RWPE1 (cell line): ENCODE measurements around the gene ADSL.

Experiments used
- CTCF ChIA-PET: fragments of 350-600 bp; sonication (Branson Sonifier 250); formaldehyde crosslinking; extraction: SDS; loops from one replicate; lab custom pipeline; 2021; lab: Yijun Ruan, JAX
- POLR2A ChIA-PET: fragments of 400-600 bp; formaldehyde crosslinking; extraction: SDS; loops from one replicate; lab custom pipeline; 2020; ENCODE audit warnings: antibody characterized with exemption; ENCODE audit not compliant: low non-redundant PET; lab: Yijun Ruan, JAX
- DNase-seq: peaks from one replicate; pipeline ENCODE4 v3.0.0; 2012; ENCODE audit warnings: low spot score
- H3K27ac ChIP-seq: fragments of 450-650 bp; 2 replicates; pipeline ENCODE4 v1.5.1; 2017
- TF ChIP-seq, protein P1 (sequence below): fragments of 450-650 bp; conservative IDR thresholded peaks from 2 replicates; pipeline ENCODE4 v1.5.1; 2017; ENCODE audit warnings: low read depth, mild to moderate bottlenecking

The ADSL gene

DNA sequence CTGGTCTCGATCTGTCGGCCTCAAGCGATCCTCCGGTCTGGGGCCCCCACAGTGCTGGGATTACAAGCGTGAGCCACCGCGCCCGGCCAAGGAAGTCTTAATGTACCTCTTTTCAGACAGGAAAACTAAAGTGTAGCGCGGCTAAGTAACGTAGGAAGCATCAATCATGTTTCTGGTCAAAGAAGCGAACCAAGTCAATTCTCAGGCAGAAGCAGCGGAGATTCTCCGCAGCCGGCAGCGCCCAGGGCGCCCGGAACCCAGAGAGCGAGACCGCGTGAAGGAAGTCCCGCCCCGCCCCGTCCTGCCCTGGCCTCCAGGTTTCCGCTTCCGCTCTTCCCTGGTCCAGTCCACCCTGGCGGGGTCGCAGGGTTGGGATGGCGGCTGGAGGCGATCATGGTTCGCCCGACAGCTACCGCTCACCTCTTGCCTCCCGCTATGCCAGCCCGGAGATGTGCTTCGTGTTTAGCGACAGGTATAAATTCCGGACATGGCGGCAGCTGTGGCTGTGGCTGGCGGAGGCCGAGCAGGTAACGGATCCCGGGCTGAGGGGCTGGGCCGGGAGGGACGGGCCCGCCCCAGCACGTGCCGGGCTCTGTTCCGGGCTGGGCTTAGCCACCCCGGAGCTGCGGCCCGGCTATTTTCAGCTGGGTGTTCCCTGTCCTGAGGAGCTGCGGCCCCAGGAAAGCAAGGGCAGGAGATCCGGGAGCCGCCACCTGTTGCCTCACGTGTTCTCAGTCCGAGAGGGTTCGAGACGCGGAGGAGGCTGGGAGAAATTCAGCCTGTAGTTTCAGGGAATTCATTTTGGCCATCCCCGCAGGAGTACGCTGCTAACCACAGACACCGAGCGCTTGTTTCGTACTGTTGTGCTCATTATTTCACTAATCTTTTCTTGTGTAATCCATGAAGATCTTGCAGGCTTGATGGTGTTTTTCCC, at the start of gene ADSL:
ADSL (plus strand) TSS at position 316 of the 934 bp plus-strand sequence; CDS start at position 375, 59 bp downstream.
- peak within 1 kb of the TSS; percentile 93 for H3K27ac ChIP-seq
- ChIA-PET CTCF (no interaction called here), POLR2A (interaction anchor here (0.7 kb wide), 1 partner anchor 812 kb away, joined by 3 read pairs; no protein-coding TSS in a partner anchor)
- TF ChIP-seq, protein P1, sequence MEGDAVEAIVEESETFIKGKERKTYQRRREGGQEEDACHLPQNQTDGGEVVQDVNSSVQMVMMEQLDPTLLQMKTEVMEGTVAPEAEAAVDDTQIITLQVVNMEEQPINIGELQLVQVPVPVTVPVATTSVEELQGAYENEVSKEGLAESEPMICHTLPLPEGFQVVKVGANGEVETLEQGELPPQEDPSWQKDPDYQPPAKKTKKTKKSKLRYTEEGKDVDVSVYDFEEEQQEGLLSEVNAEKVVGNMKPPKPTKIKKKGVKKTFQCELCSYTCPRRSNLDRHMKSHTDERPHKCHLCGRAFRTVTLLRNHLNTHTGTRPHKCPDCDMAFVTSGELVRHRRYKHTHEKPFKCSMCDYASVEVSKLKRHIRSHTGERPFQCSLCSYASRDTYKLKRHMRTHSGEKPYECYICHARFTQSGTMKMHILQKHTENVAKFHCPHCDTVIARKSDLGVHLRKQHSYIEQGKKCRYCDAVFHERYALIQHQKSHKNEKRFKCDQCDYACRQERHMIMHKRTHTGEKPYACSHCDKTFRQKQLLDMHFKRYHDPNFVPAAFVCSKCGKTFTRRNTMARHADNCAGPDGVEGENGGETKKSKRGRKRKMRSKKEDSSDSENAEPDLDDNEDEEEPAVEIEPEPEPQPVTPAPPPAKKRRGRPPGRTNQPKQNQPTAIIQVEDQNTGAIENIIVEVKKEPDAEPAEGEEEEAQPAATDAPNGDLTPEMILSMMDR = no peak
- peak; percentile 84 for DNase-seq

DNA sequence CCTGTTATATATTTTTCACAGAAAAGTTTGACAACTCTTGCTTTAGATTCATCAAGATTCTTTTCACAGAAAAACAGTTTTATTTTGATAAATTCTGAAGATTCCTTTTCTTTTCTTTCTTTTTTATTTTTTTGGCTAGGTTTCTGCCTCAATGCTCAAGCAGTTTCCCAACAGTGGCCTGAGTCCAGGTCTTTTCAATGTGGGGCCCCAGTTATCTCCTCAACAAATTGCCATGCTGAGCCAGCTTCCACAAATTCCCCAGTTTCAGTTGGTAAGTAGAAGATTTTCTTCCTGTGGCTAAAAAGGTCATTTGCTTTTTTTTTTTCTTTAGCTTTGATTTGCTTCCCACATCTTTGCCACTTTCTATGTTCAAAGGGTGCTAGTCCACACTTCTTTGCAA, 46.0 kb upstream of the ADSL start:
- CTCF ChIA-PET = no interaction called here
- DNase-seq = no peak
- TF ChIP-seq, protein P1 = no peak
- POLR2A ChIA-PET = no interaction called here
- no peak overlapping the region for H3K27ac ChIP-seq

- H3K27ac ChIP-seq = no peak overlapping the region
- CTCF ChIA-PET = no interaction called here
- TF ChIP-seq, protein P1 = no peak
- DNase-seq = no peak
- POLR2A ChIA-PET = no interaction called here
Observed at GRCh38 chr22:40300884-40301672, 45.2 kb upstream of the ADSL start.

DNA sequence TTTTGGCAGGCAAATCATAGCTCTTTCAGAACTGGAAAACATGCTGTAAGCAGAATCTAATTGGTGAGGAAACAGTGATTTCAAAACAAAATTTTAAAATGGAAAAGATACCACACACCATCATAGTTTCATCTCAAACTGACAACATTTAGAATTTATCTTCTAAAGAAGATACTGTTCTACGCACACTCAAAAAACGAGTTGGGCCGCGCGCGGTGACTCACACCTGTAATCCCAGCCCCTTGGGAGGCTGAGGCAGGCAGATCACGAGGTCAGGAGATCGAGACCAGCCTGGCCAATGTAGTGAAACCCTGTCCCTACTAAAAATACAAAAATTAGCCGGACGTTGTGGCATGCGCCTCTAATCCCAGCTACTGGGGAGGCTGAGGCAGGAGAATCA, 44.2 kb upstream of the ADSL start:
- TF ChIP-seq, protein P1 = no peak
- DNase-seq = no peak
- H3K27ac ChIP-seq = no peak overlapping the region
- CTCF ChIA-PET = no interaction called here
- POLR2A ChIA-PET = no interaction called here

- POLR2A ChIA-PET = no interaction called here
- no peak overlapping the region for H3K27ac ChIP-seq
- CTCF ChIA-PET = interaction anchor here (0.6 to 0.7 kb wide), 2 partner anchors 15 to 48 kb away, joined by 3 to 4 read pairs; no protein-coding TSS in a partner anchor
- no peak for DNase-seq
- TF ChIP-seq, protein P1 = no peak
Observed at GRCh38 chr22:40305625-40306024, 40.7 kb upstream of the ADSL start.

DNA sequence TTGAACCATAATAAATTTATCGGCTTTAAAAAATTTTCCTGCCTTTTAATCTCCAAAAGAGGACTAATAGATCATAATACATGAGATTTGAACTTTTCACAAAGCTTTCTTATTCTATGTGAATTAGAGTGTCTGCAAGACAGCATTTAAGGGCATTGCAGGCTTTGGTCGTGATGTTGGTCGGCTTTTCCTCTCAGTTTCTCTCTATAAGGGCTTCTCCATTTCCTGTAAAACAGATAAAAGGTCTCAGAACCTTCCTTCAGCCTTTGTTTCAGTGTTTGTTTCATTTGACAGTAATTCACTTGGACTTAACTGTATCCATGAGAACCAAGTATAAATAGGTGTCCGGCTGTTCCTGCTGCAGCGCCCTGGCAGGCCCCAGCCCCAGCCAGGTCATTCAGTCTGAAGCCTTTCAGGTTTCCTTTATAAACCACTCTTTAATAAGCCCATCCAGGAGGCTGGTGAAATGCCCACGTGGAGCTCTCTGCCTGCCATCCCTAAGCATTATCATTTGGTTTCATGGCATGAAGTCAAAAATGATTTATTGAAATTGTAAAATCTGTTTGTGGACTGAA, 37.2 kb upstream of the ADSL start:
- TF ChIP-seq, protein P1 = no peak
- DNase-seq = no peak
- POLR2A ChIA-PET = no interaction called here
- CTCF ChIA-PET = no interaction called here
- H3K27ac ChIP-seq = no peak overlapping the region
